PC-9 (cell line): ENCODE measurements around the gene RFX2.

Source experiments
- CTCF ChIP-seq: fragments of 200-600 bp; sonication (generic); conservative IDR thresholded peaks from 2 replicates; pipeline ENCODE4 v1.6.1; 2017; ENCODE audit warnings: mixed run types, antibody characterized with exemption, mild to moderate bottlenecking, moderate library complexity
- EZH2 ChIP-seq: fragments of 200-600 bp; sonication (generic); IDR thresholded peaks from 2 replicates; pipeline ENCODE4 v1.8.0; 2017; ENCODE audit warnings: antibody characterized with exemption, low read depth

- TF ChIP-seq CTCF (no peak), EZH2 (no peak)
Measured at GRCh38 chr19:6060600-6061375, 49.5 kb downstream of the RFX2 start.
